ENCODE data around the gene MORC4.

The MORC4 gene

DNA sequence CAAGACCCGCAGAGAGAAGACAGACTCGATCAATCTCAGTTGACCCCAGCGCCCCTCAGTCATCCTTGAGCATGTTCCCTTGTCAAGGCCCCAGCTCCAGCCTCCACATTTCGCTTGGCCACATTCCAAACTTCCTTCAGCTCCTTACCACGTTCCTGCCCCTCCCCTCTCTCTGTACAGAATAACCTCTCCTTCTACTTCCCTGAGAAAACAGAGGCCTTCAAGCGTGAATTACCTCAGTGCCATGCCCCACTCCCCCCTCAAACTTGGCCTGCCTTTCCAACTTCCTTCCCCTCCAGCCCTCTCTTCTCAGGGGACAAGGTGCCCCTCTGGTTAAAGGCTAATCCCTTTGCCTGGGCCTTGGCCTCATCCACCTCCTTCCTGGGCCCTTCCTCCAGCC is 93.7 kb downstream of the MORC4 start:
- no peak for DNase-seq (ENCODE audit: low read depth, low spot score)

DNA sequence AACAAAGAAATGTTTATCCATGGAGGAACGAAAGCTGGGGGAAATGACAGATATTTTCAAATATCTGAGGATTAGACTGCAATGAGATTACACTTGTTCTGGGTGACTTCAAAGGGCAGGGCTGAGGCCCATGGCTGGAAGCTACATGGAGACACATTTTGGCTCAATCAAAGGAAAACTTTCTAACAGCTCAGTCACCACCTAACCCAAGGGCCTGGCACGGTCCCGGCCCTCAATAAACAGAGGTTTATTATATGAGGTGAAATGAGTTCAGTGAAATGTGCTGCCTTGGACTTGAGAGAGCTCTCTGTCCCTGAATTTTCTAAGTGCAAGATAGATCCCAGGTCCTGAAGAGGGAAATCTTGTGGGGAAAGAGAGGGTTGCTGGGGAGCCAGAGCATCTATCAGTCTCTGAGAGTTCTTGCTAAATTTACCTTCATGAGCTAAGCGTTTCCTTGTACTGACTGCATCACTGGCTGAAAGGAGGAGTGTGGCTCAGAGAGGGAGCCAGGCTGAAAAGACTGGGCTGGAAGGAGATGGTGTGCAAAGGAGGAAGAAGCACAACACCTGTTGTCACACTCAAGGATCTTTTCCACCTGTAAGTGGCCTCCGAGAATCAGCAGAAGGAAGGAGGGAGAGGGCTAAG is 94.8 kb downstream of the MORC4 start:
- no peak for DNase-seq (ENCODE audit: low read depth, low spot score)

DNA sequence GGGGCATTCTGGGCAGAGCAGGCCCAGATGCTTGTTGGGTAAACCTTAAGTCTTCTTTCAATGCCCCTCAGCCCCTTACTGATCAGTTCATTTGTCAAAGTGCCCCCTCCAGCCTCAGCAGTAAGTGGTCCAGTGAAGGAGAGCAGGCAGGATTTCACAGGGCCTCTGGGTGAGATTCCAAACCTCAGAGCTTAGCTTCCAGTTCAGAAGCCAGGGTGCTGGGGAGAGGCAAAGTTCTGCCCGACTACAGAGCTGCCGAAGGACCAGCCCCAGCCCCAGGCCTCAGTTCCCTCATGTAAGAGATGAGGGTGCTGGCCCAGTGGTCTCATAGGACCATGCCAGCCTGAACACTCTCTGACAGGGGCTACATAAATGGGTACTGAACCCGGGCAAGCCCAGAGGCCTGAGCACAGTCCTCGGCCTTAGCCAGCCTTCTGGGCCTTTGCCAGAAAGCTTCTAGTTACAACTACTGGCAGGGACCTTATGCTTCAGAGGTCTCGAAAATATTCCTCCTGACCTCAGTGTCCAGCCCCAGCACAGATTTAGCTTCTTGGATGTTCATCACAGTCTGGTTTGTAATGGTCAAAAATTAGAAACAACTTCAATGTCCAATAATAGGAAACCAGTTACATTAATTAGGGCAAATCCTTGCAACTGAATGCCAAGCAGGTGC is 96.0 kb downstream of the MORC4 start:
- no peak for DNase-seq (ENCODE audit: low read depth, low spot score)

DNA sequence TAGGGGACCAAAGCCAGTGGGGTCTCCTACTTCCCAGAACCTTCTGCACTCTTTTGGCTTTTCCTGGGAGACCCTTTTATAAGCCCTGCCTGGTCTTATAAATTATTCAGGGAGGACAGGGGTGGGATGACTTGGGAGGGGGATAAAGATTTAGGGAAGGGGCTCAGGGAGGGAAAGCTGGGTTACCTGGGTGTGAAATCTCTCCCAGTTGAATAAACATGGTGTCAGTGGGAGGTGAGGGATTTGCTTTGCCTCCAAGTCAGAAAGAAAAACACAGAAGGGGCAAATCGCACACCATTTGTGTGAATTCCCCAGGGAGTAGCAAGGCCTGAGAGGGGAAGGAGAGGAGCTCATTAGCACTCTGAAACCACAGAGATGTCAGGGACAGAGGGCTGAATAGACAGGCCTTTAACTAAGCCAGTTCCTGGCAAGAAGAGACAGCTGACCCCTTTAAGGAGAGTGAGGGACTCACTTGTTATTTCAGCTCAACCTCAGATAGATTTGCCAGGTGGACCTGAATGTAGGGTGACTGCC is 96.7 kb downstream of the MORC4 start, which contains the start of gene RIPPLY1:
TSS of gene RIPPLY1 (minus strand) at position 51 of the 534 bp plus-strand sequence. CDS start 54 bp downstream, outside the sequence.
- DNase-seq (ENCODE audit: low read depth, low spot score), result no peak

DNA sequence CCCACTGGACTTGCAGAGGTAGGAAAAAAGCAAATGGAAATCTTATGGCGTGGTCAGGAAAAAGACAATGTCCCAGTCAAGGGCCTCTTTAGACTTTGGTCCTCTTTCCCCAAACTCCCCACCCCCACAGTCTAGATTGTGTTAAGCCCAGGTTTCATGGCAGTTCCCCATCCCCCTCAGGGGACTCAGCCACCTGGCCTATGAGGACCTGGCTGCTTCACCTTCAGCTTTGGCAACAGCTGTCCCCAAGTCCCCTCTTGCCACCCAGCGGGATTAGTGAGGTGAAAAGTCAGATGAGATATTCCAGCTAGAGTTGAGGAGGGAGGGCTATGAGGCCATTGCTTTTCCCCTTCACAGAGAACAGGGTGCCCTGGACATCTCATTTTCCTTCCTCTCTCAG is 97.3 kb downstream of the MORC4 start:
- no peak for DNase-seq (ENCODE audit: low read depth, low spot score)

DNA sequence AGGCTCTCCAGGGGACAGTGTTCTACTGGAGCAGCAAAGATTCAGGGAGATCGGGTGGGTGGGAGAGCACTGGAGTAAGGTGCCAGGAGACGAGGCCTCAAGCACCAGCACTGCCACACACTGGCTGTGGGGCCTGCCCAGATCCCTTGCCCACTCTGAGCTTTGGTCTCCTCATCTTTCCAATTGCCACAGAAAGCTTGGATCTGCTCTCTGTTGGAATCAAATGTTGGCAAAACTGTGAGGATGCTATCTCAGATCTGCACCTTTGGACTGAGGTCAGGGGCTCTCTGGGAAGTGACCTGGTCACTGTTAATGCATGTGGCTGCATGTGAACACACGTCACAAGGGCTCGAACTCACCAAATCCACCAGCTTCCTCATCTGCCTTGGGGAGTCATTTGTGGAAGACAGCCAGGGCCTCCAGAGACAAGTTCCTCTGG is 98.2 kb downstream of the MORC4 start:
- DNase-seq (ENCODE audit: low read depth, low spot score), result no peak

DNA sequence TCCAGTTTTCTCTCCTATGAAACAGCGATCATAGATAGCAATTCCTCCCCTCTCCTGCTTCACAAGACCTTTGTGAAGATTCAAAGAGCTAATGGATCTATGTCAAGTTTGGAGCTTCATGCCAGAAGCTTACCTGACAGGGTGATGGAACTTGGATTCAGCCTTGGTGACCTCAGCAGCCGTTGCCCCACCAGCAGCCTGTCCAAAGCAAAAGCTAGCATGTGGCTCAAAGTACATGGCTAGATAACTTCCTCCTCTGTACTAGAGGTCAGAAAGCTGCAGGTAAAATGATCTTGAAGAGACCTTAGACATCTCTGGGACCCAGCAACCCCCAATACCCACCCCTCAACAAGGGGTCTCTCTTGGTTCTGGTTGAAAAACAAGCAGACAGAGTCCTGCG is 98.7 kb downstream of the MORC4 start:
- DNase-seq (ENCODE audit: low read depth, low spot score), result no peak

DNA sequence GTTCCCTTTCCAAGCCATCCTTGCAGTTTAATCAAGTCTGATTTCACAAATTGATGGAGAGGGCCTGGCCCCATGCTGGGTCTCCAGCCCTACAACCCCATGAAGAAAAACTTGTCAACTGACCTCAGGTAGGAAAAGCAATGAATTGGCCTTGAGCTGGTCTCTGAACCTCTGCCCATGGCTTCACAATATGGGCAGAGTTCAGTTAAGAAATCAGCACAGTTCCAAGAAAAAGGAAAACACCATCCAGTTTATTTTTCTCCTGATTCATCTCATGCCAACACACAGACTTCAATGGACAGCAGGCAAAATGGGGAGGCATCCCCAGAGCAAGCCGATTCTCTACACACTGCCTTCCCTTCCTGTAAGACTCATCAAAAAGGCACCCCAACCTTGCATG is 100.2 kb downstream of the MORC4 start:
- DNase-seq (ENCODE audit: low read depth, low spot score), result no peak

DNA sequence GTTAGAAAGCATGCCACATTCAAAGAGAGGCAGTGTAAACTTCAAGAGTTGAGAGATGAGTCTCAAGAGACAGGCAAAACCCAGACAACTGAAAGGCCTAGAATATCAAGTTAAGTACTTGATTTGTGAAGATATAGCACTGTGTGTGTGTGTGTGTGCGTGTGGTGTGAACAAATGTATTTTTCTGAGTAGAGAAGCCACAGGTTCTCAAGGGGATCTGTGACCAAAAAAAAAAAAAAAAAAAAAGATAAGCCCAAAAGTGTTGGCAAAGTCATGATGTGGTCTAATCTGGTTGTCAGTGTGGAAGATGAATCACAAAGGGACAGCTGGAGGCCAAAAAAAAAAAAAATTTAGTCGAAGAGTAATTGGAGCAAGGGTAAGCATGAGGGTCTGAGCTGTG is 100.7 kb downstream of the MORC4 start:
- no peak for DNase-seq (ENCODE audit: low read depth, low spot score)

DNA sequence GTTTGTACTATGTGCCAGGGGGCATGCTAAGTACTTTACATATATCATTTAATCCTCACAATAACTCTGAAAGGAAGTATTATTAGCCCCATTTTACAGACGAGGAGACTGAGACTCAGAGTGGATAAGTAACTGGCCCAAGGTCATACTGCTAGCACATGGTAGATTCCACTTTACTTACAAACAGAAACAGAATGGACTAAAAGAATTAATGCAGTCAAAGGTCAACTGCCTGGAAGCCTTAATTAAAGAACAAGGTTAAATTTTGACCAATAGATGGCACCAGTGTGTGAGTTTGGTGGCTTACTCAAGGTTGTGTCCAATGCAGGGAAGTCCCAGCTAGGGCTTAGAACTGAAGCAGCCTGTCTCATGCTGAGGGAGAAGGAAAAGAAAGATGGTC is 101.5 kb downstream of the MORC4 start:
- DNase-seq (ENCODE audit: low read depth, low spot score), result peak; percentile 7

DNA sequence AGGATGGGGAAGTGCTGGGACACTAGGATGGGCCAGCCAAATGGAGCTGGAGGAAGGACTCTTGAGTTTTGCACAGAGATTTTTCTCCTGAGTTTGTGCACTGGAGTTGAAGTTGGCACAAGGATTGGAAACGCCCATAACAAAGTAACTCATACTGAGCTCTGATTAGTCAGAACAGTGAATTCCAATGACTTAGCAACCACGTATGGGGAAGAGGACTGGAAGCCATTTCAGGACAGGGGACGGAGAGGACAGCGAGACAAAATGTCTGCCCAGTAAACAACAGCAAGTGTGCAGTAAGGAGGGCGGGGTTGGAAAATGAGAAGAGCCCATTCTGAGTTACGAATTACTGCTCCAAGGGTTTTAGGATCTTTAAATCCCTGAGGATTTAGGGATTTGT is 102.8 kb downstream of the MORC4 start:
- no peak for DNase-seq (ENCODE audit: low read depth, low spot score)

DNA sequence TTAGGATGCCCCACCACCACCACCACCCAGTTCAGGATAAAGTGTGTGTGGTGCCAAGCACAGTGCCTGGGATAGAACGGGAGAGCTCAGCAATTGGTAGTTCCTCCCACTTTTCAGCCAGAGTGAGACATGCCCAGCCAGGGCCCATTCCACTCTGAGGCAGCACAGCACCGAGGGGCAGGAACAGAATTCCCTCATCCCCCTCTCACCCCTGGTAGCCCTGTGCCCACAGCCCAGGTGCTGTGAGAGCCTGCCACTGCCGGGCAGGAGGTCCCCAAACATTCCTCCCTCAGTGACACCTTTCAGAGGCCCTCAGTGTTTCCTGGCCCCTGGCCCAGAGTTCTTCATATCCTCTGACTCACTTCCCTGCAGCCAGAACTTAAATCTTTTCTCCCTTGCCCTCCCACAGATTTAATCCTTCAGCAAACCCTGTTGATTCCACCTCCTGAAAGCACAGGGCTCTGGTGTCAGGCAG is 105.0 kb downstream of the MORC4 start:
- DNase-seq (ENCODE audit: low read depth, low spot score), result no peak

DNA sequence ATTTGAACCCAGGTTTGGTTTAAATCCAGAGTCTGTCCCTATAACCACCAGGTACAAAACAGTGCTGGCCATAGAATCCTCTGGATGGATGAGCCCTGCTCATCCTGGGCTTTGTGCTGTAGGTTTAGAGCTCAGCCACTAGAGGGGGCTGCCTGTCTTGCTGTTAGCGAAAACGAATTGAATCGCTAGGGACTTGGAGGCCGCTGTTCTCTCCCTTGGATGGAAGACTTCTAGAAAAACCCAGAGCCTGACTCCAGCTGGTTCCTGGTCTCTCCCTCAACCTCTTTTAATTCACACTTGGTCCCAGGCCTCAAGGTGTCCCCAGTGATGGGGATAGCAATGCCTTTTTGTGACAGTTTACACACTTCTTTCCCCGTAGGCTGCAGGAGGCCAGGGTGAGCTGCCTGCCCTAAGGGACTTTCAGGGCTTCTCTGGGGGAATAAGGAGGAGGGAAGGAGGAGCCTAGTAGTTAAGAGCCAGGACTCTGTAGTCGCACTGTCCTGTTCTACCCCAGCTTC is 105.6 kb downstream of the MORC4 start:
- DNase-seq (ENCODE audit: low read depth, low spot score), result peak; percentile 28

DNA sequence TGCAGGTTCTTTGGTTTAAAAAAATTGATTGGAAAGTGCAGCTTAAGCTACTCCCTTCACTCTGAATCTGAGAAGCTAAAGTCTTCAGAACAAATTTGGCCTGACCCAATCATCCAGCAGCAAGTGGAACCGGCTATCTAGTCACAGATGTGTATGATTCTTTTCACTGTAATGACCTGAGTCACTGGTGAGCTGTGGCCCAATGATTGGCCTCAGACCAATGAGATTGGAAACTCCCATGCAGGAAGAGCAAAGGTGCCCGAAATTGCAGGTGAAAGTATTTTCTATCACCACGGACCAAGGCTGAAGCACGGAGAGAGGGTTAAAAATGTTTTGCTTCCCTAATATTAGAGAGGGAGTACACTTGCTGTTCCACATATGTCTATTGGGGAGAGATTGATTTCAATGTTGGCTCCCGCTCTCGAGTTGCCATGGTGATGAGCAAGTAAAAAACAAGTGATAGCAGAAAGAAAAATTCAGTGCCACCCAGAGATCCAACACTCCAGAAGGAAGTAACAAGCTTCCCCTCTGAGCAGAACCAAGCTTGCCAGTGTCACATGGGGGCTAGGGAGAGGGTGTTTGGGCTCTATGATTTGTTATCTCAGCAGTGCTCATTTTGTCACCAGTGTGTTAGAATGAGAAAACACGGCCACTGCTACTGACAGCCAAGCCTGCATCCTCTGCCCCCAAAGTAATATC is 108.1 kb downstream of the MORC4 start:
- no peak for DNase-seq (ENCODE audit: low read depth, low spot score)

Data from iPS DF 19.7 (cell line).